Measurements from ENCODE around the gene HPS4. TPM values are rescaled to one million over a fixed set of nuclear protein-coding genes. Genes with fewer than 3 reads are reported as not detected.

Gene HPS4
- total RNA-seq, 1 experiment from 2014 or later = 48.1 TPM

GRCh38 chr22:26499188-26499703 lies 15.7 kb upstream of the HPS4 start (continued):
- TF ChIP-seq ESRRA (CRISPR knock-in tag; IDR thresholded peaks at IDR 0.05; ENCODE audit: borderline replicate concordance) = no peak
- TF ChIP-seq, protein P1, sequence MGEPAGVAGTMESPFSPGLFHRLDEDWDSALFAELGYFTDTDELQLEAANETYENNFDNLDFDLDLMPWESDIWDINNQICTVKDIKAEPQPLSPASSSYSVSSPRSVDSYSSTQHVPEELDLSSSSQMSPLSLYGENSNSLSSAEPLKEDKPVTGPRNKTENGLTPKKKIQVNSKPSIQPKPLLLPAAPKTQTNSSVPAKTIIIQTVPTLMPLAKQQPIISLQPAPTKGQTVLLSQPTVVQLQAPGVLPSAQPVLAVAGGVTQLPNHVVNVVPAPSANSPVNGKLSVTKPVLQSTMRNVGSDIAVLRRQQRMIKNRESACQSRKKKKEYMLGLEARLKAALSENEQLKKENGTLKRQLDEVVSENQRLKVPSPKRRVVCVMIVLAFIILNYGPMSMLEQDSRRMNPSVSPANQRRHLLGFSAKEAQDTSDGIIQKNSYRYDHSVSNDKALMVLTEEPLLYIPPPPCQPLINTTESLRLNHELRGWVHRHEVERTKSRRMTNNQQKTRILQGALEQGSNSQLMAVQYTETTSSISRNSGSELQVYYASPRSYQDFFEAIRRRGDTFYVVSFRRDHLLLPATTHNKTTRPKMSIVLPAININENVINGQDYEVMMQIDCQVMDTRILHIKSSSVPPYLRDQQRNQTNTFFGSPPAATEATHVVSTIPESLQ (CRISPR knock-in tag; IDR thresholded peaks at IDR 0.05) = no peak
- no peak for TF ChIP-seq ZNF671 (CRISPR knock-in tag; IDR thresholded peaks at IDR 0.05)
- TF ChIP-seq, protein P2, sequence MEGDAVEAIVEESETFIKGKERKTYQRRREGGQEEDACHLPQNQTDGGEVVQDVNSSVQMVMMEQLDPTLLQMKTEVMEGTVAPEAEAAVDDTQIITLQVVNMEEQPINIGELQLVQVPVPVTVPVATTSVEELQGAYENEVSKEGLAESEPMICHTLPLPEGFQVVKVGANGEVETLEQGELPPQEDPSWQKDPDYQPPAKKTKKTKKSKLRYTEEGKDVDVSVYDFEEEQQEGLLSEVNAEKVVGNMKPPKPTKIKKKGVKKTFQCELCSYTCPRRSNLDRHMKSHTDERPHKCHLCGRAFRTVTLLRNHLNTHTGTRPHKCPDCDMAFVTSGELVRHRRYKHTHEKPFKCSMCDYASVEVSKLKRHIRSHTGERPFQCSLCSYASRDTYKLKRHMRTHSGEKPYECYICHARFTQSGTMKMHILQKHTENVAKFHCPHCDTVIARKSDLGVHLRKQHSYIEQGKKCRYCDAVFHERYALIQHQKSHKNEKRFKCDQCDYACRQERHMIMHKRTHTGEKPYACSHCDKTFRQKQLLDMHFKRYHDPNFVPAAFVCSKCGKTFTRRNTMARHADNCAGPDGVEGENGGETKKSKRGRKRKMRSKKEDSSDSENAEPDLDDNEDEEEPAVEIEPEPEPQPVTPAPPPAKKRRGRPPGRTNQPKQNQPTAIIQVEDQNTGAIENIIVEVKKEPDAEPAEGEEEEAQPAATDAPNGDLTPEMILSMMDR (IDR thresholded peaks at IDR 0.05) = no peak
- TF ChIP-seq, protein P3, sequence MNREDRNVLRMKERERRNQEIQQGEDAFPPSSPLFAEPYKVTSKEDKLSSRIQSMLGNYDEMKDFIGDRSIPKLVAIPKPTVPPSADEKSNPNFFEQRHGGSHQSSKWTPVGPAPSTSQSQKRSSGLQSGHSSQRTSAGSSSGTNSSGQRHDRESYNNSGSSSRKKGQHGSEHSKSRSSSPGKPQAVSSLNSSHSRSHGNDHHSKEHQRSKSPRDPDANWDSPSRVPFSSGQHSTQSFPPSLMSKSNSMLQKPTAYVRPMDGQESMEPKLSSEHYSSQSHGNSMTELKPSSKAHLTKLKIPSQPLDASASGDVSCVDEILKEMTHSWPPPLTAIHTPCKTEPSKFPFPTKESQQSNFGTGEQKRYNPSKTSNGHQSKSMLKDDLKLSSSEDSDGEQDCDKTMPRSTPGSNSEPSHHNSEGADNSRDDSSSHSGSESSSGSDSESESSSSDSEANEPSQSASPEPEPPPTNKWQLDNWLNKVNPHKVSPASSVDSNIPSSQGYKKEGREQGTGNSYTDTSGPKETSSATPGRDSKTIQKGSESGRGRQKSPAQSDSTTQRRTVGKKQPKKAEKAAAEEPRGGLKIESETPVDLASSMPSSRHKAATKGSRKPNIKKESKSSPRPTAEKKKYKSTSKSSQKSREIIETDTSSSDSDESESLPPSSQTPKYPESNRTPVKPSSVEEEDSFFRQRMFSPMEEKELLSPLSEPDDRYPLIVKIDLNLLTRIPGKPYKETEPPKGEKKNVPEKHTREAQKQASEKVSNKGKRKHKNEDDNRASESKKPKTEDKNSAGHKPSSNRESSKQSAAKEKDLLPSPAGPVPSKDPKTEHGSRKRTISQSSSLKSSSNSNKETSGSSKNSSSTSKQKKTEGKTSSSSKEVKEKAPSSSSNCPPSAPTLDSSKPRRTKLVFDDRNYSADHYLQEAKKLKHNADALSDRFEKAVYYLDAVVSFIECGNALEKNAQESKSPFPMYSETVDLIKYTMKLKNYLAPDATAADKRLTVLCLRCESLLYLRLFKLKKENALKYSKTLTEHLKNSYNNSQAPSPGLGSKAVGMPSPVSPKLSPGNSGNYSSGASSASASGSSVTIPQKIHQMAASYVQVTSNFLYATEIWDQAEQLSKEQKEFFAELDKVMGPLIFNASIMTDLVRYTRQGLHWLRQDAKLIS (CRISPR knock-in tag; IDR thresholded peaks at IDR 0.05; ENCODE audit: borderline replicate concordance) = no peak
- TF ChIP-seq USF1 (CRISPR knock-in tag; IDR thresholded peaks at IDR 0.05) = no peak
- TF ChIP-seq RELA (CRISPR knock-in tag; IDR thresholded peaks at IDR 0.05; ENCODE audit: borderline replicate concordance) = no peak

DNA sequence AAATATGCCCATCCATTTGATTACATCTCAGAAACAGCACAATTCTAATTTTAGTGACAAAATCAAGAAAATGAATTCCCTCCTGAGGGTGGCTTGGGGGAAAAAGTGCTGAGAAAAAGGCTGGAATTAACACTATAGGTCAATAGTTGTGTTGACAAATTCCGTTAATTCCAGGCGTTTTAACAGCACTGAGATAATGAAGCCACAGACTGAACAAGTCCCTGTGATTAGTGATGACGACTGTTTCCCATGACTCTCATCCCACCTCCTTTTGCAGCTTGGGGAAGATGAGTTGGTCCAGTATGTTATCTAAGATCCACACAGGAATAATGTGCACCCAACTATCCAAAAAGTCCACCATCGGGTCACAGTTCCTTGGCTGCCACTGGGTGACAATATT lies 12.9 kb upstream of the HPS4 start:
- no peaks in the 10 kb centered on the region for H3K9me3 Mint-ChIP-seq
- TF ChIP-seq, protein P2 (IDR thresholded peaks at IDR 0.05) = no peak
- TF ChIP-seq, protein P4, sequence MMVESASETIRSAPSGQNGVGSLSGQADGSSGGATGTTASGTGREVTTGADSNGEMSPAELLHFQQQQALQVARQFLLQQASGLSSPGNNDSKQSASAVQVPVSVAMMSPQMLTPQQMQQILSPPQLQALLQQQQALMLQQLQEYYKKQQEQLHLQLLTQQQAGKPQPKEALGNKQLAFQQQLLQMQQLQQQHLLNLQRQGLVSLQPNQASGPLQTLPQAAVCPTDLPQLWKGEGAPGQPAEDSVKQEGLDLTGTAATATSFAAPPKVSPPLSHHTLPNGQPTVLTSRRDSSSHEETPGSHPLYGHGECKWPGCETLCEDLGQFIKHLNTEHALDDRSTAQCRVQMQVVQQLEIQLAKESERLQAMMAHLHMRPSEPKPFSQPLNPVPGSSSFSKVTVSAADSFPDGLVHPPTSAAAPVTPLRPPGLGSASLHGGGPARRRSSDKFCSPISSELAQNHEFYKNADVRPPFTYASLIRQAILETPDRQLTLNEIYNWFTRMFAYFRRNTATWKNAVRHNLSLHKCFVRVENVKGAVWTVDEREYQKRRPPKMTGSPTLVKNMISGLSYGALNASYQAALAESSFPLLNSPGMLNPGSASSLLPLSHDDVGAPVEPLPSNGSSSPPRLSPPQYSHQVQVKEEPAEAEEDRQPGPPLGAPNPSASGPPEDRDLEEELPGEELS (CRISPR knock-in tag; IDR thresholded peaks at IDR 0.05) = no peak
- TF ChIP-seq TEAD1 (CRISPR knock-in tag; IDR thresholded peaks at IDR 0.05) (no peak), CBFB (CRISPR knock-in tag; IDR thresholded peaks at IDR 0.05; ENCODE audit: low read depth) (no peak), ELF4 (CRISPR knock-in tag; IDR thresholded peaks at IDR 0.05; ENCODE audit: low read depth) (no peak), ZNF121 (CRISPR knock-in tag; IDR thresholded peaks at IDR 0.05) (no peak), GABPB1 (CRISPR knock-in tag; IDR thresholded peaks at IDR 0.05) (no peak), NFYB (CRISPR knock-in tag; conservative IDR thresholded peaks at IDR 0.05; ENCODE audit: low read depth) (no peak), SMAD4 (CRISPR knock-in tag; IDR thresholded peaks at IDR 0.05) (no peak), ZNF317 (CRISPR knock-in tag; IDR thresholded peaks at IDR 0.05; ENCODE audit: borderline replicate concordance, low read depth) (no peak), TP53 (CRISPR knock-in tag; IDR thresholded peaks at IDR 0.05) (no peak), GRHL2 (CRISPR knock-in tag; IDR thresholded peaks at IDR 0.05; ENCODE audit: insufficient replicate concordance, severe bottlenecking) (no peak), RELA (CRISPR knock-in tag; IDR thresholded peaks at IDR 0.05; ENCODE audit: borderline replicate concordance) (no peak), ESRRA (CRISPR knock-in tag; IDR thresholded peaks at IDR 0.05; ENCODE audit: borderline replicate concordance) (no peak)
- TF ChIP-seq, protein P5, sequence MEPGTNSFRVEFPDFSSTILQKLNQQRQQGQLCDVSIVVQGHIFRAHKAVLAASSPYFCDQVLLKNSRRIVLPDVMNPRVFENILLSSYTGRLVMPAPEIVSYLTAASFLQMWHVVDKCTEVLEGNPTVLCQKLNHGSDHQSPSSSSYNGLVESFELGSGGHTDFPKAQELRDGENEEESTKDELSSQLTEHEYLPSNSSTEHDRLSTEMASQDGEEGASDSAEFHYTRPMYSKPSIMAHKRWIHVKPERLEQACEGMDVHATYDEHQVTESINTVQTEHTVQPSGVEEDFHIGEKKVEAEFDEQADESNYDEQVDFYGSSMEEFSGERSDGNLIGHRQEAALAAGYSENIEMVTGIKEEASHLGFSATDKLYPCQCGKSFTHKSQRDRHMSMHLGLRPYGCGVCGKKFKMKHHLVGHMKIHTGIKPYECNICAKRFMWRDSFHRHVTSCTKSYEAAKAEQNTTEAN (CRISPR knock-in tag; IDR thresholded peaks at IDR 0.05) = no peak
- TF ChIP-seq, protein P6, sequence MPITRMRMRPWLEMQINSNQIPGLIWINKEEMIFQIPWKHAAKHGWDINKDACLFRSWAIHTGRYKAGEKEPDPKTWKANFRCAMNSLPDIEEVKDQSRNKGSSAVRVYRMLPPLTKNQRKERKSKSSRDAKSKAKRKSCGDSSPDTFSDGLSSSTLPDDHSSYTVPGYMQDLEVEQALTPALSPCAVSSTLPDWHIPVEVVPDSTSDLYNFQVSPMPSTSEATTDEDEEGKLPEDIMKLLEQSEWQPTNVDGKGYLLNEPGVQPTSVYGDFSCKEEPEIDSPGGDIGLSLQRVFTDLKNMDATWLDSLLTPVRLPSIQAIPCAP (CRISPR knock-in tag; IDR thresholded peaks at IDR 0.05) = no peak

More for the DNA sequence above, 12.9 kb upstream of the HPS4 start:
- POLR2A ChIA-PET = no interaction called here
- CTCF ChIA-PET = no interaction called here
- ATAC-seq = no peak
- no peak overlapping the region for H3K4me3 Mint-ChIP-seq
- no peak for DNase-seq (ENCODE audit: low spot score)
- no peaks in the 10 kb centered on the region for H3K27me3 Mint-ChIP-seq (ENCODE audit: low read depth)
- no peak overlapping the region for H3K27ac Mint-ChIP-seq
- peaks cover 80% of the 10 kb centered on the region for H3K36me3 Mint-ChIP-seq
- H3K4me1 Mint-ChIP-seq = no peaks in the 10 kb centered on the region

Data from WTC11 (cell line).